GM23338 (cell line): ENCODE results near the gene ZFHX3. TPM values are rescaled to one million over a fixed set of nuclear protein-coding genes. Genes with fewer than 3 reads are reported as not detected.
"Not testable (repeated sequence)": the region's sequence is repeated elsewhere in the genome, so short reads cannot be mapped to it uniquely, and the experiment has no call there.

ENCODE experiments used
- ATAC-seq: fragments of 200-7000 bp; cut with Tn5 transposase; 3 replicates; pipeline ENCODE4 v1.9.1; 2020
- DNase-seq: peaks from one replicate; pipeline ENCODE4 v3.0.0-alpha.2; 2015; ENCODE audit warnings: low spot score
- H2AFZ ChIP-seq: fragments of 200-600 bp; sonication (generic); 2 replicates; pipeline ENCODE4 v1.8.0; 2016; ENCODE audit warnings: antibody characterized with exemption, mild to moderate bottlenecking, moderate library complexity
- H3F3A ChIP-seq: fragments of 200-600 bp; sonication (generic); replicated peaks from 2 replicates; pipeline ENCODE4 v1.8.0; 2017; ENCODE audit warnings: antibody characterized with exemption, mixed run types, low read depth
- H3K27ac ChIP-seq: fragments of 200-600 bp; sonication (generic); 2 replicates; pipeline ENCODE4 v1.6.1; 2016; ENCODE audit warnings: low read depth
- H3K27me3 ChIP-seq: fragments of 200-600 bp; sonication (generic); 2 replicates; pipeline ENCODE4 v1.8.0; 2016; ENCODE audit warnings: mild to moderate bottlenecking, mixed run types, moderate library complexity; ENCODE audit not compliant: insufficient read depth
- H3K36me3 ChIP-seq: fragments of 200-600 bp; sonication (generic); 2 replicates; pipeline ENCODE4 v1.8.0; 2016; ENCODE audit warnings: mild to moderate bottlenecking; ENCODE audit not compliant: insufficient read depth
- H3K4me1 ChIP-seq: fragments of 200-600 bp; sonication (generic); 2 replicates; pipeline ENCODE4 v1.8.0; 2016; ENCODE audit warnings: mild to moderate bottlenecking, moderate library complexity; ENCODE audit not compliant: insufficient read depth
- H3K4me2 ChIP-seq: fragments of 200-600 bp; sonication (generic); 2 replicates; pipeline ENCODE4 v1.7.1; 2017; ENCODE audit warnings: mixed run types
- H3K4me3 ChIP-seq: fragments of 200-600 bp; sonication (generic); 2 replicates; pipeline ENCODE4 v1.6.1; 2016; ENCODE audit warnings: mixed run types
- H3K79me2 ChIP-seq: fragments of 200-600 bp; sonication (generic); replicated peaks from 2 replicates; pipeline ENCODE4 v1.8.0; 2017; ENCODE audit warnings: mild to moderate bottlenecking; ENCODE audit not compliant: insufficient read depth
- H3K9me2 ChIP-seq: fragments of 200-600 bp; sonication (generic); 2 replicates; pipeline ENCODE4 v1.8.0; 2017; ENCODE audit not compliant: insufficient read depth
- H4K20me1 ChIP-seq: fragments of 200-600 bp; sonication (generic); replicated peaks from 2 replicates; pipeline ENCODE4 v1.8.0; 2017; ENCODE audit warnings: mild to moderate bottlenecking; ENCODE audit not compliant: insufficient read depth
- H3K27ac Mint-ChIP-seq: 2 replicates; pipeline ENCODE4 v1.8.0; 2020; ENCODE audit warnings: inconsistent platforms, mild to moderate bottlenecking, moderate library complexity, mixed read lengths
- H3K27me3 Mint-ChIP-seq: 3 replicates; pipeline ENCODE4 v1.8.0; 2022; ENCODE audit warnings: low read depth, mild to moderate bottlenecking, moderate library complexity, mixed read lengths, inconsistent platforms; ENCODE audit not compliant: insufficient read depth, poor library complexity
- H3K36me3 Mint-ChIP-seq: 3 replicates; pipeline ENCODE4 v1.8.0; 2021; ENCODE audit warnings: low read depth, mild to moderate bottlenecking, inconsistent platforms, moderate library complexity, mixed read lengths
- H3K4me1 Mint-ChIP-seq: 3 replicates; pipeline ENCODE4 v1.8.0; 2020; ENCODE audit warnings: mild to moderate bottlenecking, inconsistent platforms, mixed read lengths
- H3K4me3 Mint-ChIP-seq: 3 replicates; pipeline ENCODE4 v1.8.0; 2021; ENCODE audit warnings: moderate library complexity, mild to moderate bottlenecking, inconsistent platforms, mixed read lengths
- H3K9me3 Mint-ChIP-seq: 3 replicates; pipeline ENCODE4 v1.8.0; 2020; ENCODE audit warnings: moderate library complexity, mild to moderate bottlenecking, inconsistent platforms, mixed read lengths
- CREB1 ChIP-seq: fragments of 250-450 bp; sonication (Bioruptor Pico); IDR thresholded peaks from 2 replicates; pipeline ENCODE4 v1.5.0; 2020; ENCODE audit warnings: low read depth, mild to moderate bottlenecking, moderate library complexity
- EZH2 ChIP-seq: fragments of 200-600 bp; sonication (generic); IDR thresholded peaks from one replicate; pipeline ENCODE4 v1.8.0; 2017; ENCODE audit warnings: antibody characterized with exemption, mild to moderate bottlenecking, low read depth; ENCODE audit not compliant: unreplicated experiment
- EZH2phosphoT487 ChIP-seq: fragments of 200-600 bp; sonication (generic); IDR thresholded peaks from one replicate; pipeline ENCODE4 v1.8.1; 2018; ENCODE audit warnings: antibody characterized with exemption; ENCODE audit not compliant: unreplicated experiment
- JUNB ChIP-seq: IDR thresholded peaks from one replicate; pipeline ENCODE4 v1.6.1; 2016; ENCODE audit warnings: antibody characterized with exemption; ENCODE audit not compliant: unreplicated experiment
- NANOG ChIP-seq: IDR thresholded peaks from 2 replicates; pipeline ENCODE4 v1.6.1; 2016; ENCODE audit warnings: antibody characterized with exemption, borderline replicate concordance
- POLR2AphosphoS5 ChIP-seq: IDR thresholded peaks from 2 replicates; pipeline ENCODE4 v1.6.1; 2016; ENCODE audit warnings: antibody characterized with exemption, low read depth
- STAT1 ChIP-seq: IDR thresholded peaks from one replicate; pipeline ENCODE4 v1.6.1; 2016; ENCODE audit warnings: antibody characterized with exemption; ENCODE audit not compliant: unreplicated experiment
- ZNF331 ChIP-seq: fragments of 250-450 bp; sonication (Bioruptor Pico); IDR thresholded peaks from 2 replicates; pipeline ENCODE4 v1.5.0; 2020; ENCODE audit warnings: low read depth, mild to moderate bottlenecking, moderate library complexity
- polyA plus RNA-seq: library from polyadenylated mRNA; unstranded; fragments of >200 nt; fragmentation: Nextera tagmentation; extraction: Ambion mirVana; gene quantifications from 2 replicates; pipeline ENCODE4 v1.2.1, GENCODE V29; 2016
- total RNA-seq: library from RNA; depleted of rRNA; stranded (reverse); fragments of >200 nt; shearing (Covaris generic); gene quantifications from 2 replicates; pipeline ENCODE4 v1.2.3, GENCODE V29; 2014
- TF ChIP-seq, protein P1 (sequence below): fragments of 250-450 bp; sonication (Bioruptor Pico); IDR thresholded peaks from 2 replicates; pipeline ENCODE4 v1.5.0; 2020; ENCODE audit warnings: mild to moderate bottlenecking, moderate library complexity
- TF ChIP-seq, protein P2 (sequence below), 2 experiments: fragments of 200-600 bp in 1 of 2; sonication (generic) in 1 of 2; conservative IDR thresholded peaks; 2 replicates each; pipeline versions ENCODE4 v1.5.1 to v1.6.1; 2016 to 2017; ENCODE audit warnings: antibody characterized with exemption in 2 of 2, low read depth in 2 of 2, mild to moderate bottlenecking in 2 of 2, moderate library complexity in 1 of 2
- TF ChIP-seq, protein P3 (sequence below): IDR thresholded peaks from one replicate; pipeline ENCODE4 v1.6.1; 2018; ENCODE audit warnings: antibody characterized with exemption; ENCODE audit not compliant: unreplicated experiment

ZFHX3 gene
- total and polyA plus RNA-seq, 2 experiments from 2014 or later = 1.0 to 1.5 TPM

DNA sequence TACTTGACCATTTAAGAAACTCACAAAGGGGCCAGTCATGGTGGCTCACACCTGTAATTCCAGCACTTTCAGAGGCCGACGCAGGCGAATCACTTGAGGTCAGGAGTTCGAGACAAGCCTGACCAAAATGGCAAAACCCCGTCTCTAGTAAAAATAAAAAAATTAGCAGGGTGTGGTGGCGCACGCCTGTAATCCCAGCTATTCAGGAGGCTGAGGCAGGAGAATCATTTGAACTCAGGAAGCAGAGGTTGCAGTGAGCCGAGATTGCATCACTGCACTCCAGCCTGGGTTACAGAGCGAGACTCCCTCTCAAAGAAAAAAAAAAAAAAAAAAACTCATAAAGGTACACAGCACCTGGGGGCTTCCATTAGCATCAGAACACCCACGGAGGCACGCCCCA is 38.2 kb downstream of the ZFHX3 start:
- H3K9me2 ChIP-seq = not testable (repeated sequence)

GRCh38 chr16:73006026-73006425 is 41.9 kb downstream of the ZFHX3 start:
- H3K4me2 ChIP-seq = no peak overlapping the region
- H3K36me3 ChIP-seq = no peaks in the 10 kb centered on the region
- H3F3A ChIP-seq = no peaks in the 10 kb centered on the region
- DNase-seq (no peak), ATAC-seq (no peak)
- H3K36me3 Mint-ChIP-seq = 0 out of 3 replicates have a peak, but pooled peaks cover 2% of the 10 kb centered on the region
- H3K27me3 ChIP-seq = no peaks in the 10 kb centered on the region
- peaks cover 7% of the 10 kb centered on the region for H3K27me3 Mint-ChIP-seq
- H3K4me1 ChIP-seq = no peaks in the 10 kb centered on the region; the same call in 1 of the 2 replicates
- no peak overlapping the region for H2AFZ ChIP-seq
- no peak overlapping the region for H3K4me3 ChIP-seq
- no peaks in the 10 kb centered on the region for H3K9me2 ChIP-seq
- no peaks in the 10 kb centered on the region for H4K20me1 ChIP-seq
- no peak overlapping the region for H3K27ac ChIP-seq
- H3K27ac Mint-ChIP-seq = no peak overlapping the region
- no peaks in the 10 kb centered on the region for H3K79me2 ChIP-seq
- peaks cover 13% of the 10 kb centered on the region for H3K4me1 Mint-ChIP-seq
- H3K9me3 Mint-ChIP-seq = peaks cover 10% of the 10 kb centered on the region
- no peak overlapping the region for H3K4me3 Mint-ChIP-seq
- TF ChIP-seq ZNF331 (CRISPR knock-in tag) (no peak), JUNB (no peak), EZH2 (no peak), EZH2phosphoT487 (no peak), POLR2AphosphoS5 (no peak), NANOG (no peak), STAT1 (no peak), CREB1 (CRISPR knock-in tag) (no peak)
- TF ChIP-seq, protein P1, sequence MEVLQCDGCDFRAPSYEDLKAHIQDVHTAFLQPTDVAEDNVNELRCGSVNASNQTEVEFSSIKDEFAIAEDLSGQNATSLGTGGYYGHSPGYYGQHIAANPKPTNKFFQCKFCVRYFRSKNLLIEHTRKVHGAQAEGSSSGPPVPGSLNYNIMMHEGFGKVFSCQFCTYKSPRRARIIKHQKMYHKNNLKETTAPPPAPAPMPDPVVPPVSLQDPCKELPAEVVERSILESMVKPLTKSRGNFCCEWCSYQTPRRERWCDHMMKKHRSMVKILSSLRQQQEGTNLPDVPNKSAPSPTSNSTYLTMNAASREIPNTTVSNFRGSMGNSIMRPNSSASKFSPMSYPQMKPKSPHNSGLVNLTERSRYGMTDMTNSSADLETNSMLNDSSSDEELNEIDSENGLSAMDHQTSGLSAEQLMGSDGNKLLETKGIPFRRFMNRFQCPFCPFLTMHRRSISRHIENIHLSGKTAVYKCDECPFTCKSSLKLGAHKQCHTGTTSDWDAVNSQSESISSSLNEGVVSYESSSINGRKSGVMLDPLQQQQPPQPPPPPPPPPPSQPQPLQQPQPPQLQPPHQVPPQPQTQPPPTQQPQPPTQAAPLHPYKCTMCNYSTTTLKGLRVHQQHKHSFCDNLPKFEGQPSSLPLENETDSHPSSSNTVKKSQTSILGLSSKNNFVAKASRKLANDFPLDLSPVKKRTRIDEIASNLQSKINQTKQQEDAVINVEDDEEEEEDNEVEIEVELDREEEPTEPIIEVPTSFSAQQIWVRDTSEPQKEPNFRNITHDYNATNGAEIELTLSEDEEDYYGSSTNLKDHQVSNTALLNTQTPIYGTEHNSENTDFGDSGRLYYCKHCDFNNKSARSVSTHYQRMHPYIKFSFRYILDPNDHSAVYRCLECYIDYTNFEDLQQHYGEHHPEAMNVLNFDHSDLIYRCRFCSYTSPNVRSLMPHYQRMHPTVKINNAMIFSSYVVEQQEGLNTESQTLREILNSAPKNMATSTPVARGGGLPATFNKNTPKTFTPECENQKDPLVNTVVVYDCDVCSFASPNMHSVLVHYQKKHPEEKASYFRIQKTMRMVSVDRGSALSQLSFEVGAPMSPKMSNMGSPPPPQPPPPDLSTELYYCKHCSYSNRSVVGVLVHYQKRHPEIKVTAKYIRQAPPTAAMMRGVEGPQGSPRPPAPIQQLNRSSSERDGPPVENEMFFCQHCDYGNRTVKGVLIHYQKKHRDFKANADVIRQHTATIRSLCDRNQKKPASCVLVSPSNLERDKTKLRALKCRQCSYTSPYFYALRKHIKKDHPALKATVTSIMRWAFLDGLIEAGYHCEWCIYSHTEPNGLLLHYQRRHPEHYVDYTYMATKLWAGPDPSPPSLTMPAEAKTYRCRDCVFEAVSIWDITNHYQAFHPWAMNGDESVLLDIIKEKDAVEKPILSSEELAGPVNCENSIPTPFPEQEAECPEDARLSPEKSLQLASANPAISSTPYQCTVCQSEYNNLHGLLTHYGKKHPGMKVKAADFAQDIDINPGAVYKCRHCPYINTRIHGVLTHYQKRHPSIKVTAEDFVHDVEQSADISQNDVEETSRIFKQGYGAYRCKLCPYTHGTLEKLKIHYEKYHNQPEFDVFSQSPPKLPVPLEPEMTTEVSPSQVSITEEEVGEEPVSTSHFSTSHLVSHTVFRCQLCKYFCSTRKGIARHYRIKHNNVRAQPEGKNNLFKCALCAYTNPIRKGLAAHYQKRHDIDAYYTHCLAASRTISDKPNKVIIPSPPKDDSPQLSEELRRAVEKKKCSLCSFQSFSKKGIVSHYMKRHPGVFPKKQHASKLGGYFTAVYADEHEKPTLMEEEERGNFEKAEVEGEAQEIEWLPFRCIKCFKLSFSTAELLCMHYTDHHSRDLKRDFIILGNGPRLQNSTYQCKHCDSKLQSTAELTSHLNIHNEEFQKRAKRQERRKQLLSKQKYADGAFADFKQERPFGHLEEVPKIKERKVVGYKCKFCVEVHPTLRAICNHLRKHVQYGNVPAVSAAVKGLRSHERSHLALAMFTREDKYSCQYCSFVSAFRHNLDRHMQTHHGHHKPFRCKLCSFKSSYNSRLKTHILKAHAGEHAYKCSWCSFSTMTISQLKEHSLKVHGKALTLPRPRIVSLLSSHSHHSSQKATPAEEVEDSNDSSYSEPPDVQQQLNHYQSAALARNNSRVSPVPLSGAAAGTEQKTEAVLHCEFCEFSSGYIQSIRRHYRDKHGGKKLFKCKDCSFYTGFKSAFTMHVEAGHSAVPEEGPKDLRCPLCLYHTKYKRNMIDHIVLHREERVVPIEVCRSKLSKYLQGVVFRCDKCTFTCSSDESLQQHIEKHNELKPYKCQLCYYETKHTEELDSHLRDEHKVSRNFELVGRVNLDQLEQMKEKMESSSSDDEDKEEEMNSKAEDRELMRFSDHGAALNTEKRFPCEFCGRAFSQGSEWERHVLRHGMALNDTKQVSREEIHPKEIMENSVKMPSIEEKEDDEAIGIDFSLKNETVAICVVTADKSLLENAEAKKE (CRISPR knock-in tag) = no peak
- TF ChIP-seq, protein P2, sequence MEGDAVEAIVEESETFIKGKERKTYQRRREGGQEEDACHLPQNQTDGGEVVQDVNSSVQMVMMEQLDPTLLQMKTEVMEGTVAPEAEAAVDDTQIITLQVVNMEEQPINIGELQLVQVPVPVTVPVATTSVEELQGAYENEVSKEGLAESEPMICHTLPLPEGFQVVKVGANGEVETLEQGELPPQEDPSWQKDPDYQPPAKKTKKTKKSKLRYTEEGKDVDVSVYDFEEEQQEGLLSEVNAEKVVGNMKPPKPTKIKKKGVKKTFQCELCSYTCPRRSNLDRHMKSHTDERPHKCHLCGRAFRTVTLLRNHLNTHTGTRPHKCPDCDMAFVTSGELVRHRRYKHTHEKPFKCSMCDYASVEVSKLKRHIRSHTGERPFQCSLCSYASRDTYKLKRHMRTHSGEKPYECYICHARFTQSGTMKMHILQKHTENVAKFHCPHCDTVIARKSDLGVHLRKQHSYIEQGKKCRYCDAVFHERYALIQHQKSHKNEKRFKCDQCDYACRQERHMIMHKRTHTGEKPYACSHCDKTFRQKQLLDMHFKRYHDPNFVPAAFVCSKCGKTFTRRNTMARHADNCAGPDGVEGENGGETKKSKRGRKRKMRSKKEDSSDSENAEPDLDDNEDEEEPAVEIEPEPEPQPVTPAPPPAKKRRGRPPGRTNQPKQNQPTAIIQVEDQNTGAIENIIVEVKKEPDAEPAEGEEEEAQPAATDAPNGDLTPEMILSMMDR (conservative IDR thresholded peaks at IDR 0.05; ENCODE audit: low read depth in 2 of 2) = no peak
- TF ChIP-seq, protein P3, sequence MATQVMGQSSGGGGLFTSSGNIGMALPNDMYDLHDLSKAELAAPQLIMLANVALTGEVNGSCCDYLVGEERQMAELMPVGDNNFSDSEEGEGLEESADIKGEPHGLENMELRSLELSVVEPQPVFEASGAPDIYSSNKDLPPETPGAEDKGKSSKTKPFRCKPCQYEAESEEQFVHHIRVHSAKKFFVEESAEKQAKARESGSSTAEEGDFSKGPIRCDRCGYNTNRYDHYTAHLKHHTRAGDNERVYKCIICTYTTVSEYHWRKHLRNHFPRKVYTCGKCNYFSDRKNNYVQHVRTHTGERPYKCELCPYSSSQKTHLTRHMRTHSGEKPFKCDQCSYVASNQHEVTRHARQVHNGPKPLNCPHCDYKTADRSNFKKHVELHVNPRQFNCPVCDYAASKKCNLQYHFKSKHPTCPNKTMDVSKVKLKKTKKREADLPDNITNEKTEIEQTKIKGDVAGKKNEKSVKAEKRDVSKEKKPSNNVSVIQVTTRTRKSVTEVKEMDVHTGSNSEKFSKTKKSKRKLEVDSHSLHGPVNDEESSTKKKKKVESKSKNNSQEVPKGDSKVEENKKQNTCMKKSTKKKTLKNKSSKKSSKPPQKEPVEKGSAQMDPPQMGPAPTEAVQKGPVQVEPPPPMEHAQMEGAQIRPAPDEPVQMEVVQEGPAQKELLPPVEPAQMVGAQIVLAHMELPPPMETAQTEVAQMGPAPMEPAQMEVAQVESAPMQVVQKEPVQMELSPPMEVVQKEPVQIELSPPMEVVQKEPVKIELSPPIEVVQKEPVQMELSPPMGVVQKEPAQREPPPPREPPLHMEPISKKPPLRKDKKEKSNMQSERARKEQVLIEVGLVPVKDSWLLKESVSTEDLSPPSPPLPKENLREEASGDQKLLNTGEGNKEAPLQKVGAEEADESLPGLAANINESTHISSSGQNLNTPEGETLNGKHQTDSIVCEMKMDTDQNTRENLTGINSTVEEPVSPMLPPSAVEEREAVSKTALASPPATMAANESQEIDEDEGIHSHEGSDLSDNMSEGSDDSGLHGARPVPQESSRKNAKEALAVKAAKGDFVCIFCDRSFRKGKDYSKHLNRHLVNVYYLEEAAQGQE = no peak

More for the DNA sequence above, 38.2 kb downstream of the ZFHX3 start:
- not testable (repeated sequence) for H3K79me2 ChIP-seq, H3K4me1 ChIP-seq, DNase-seq, H3K4me3 ChIP-seq, H3K4me3 Mint-ChIP-seq, H2AFZ ChIP-seq, H3K27ac ChIP-seq, H3K27ac Mint-ChIP-seq, H3K27me3 ChIP-seq, H3K4me2 ChIP-seq, H4K20me1 ChIP-seq, H3K36me3 ChIP-seq, ATAC-seq, H3K36me3 Mint-ChIP-seq, H3K9me3 Mint-ChIP-seq, H3K27me3 Mint-ChIP-seq, H3F3A ChIP-seq
- H3K4me1 Mint-ChIP-seq = peaks cover 13% of the 10 kb centered on the region
